Ureter (tissue), 1 donor: Measurements from ENCODE around the gene MEIKIN. TPM values are rescaled to one million over a fixed set of nuclear protein-coding genes. Genes with fewer than 3 reads are reported as not detected.

Source experiments
- DNase-seq: peaks from one replicate; pipeline ENCODE4 v3.0.0-alpha.2; 2020; ENCODE audit warnings: low spot score
- total RNA-seq: library from RNA; stranded (reverse); gene quantifications from one replicate; pipeline ENCODE4 v1.2.4, GENCODE V29; 2023
- donor health status: DM: yes; HTN: yes; CAD: no.

The MEIKIN gene, protein sequence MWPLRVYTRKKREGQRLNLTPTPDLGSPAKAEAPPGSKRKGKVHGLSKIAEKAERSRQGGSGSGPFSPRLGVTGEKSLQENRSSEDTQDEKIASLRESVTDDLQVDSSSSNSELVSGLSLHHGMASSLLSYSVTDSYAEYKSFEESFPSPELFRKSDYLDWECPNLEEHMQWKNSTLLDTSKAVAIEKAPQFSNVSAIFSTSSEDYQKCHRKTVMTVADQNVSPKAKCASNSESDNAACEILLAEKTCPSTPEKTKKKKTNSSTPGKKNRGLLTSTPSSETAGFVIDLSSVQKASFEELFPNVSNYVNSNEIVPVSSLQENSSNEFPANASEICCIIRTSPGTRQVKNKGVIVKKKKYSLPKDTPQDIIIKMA
- total RNA-seq: not detected

DNA sequence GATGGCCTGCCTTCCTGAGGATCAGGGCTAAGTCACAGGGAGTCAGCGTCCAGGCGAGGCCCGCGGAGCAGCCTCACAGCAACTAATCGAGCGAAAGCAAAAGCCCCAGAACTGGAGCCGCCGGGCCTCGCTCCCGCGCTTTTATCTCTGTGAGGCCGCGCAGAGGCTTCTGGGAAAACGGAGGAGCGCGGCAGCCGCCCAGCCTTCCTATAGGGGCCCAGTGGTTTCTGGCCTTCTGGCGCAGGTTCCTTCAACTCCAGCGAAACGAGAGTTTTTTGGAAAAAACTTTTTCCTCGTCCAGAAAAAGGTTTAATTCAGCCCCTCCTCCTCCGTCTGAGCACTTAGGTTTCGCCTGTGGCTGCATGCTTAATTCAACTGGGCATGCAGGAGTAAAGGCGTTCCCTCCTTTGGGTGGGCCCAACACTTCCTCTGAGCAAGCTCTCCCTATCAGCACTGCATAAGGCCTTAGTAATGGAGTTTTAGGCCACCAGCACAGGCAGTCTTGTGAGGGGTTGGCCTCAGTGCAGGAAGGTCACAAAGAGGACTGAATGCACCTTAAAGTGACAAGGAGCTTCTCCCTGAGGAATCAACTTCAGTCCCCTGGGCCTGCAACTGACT lies at the start of gene MEIKIN:
Gene MEIKIN, minus strand, starts transcription at position 113 of the 618 bp plus-strand sequence. CDS start 158 bp downstream, outside the sequence.
- DNase-seq: no peak

DNA sequence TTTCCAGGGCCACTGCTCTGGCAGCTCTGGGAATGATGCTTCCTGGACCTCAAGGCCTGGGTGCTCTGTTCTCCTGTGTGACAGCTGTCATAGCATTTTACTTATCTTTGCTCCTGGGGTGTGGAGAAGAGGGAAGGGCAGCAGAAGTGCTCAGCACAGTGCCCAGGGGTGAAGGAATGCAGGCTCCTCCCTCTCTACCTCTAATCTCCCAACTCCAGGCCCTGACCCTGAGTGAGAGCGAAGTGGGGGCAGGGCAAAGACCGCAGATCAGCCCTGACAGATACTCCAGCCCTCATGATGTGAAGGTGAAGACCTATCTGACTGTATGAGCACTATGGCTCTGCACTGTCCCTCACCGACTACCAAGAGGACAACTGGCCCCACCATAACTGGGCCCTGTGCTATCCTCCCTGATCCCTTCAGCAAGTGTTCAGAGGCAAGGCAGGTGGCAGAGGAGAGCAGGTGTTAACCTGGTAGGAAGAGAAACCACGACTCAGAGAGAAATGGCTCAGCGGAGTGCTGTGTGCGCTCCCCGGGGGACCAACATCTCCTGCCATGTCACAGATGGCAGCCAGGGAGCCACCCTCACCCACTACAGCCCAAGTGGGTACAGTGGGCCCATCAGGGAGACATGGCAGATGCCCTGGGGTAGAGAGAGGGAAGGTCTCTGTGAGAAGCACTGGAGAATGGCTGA lies 49.2 kb upstream of the MEIKIN start:
- no peak for DNase-seq

DNA sequence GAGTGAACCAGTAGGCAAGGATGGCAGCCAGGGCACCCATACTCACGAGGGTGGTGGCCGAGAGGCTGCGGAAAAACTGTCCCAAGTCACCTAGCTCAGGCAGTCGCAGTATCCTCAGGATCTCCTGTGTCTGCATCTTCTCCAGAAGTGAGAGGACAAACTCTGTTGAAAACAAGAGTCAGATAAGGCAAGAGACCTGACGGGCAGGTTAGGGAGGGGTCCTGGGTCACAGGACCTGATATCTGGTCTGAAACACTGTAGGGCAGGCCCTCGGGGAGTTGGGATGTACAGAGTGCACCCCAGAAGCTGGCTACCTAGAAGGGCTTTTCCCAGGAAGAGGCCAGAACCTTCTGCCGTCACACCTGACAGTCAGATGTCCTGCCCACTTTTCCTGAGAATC lies 48.6 kb upstream of the MEIKIN start:
- DNase-seq: no peak

DNA sequence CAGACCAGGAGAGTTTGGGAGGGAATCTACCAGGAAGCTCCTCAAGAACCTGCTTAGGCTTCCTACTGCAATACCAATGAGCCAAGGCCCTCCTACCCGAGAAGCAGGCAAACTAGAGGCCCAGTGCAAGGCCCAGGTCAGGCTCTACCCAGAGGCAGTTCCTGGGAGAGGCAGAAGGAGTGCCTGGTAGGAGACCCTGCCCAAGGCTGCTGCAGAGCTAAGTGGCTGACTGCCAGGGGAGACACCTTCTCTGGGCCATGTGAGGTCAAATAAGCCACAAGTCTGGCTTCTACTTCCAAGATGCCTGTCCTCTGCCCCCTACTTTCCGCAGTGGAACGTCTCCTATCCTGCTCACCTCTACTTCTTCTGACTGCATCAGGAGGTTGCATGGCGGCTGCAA lies 48.2 kb upstream of the MEIKIN start:
- no peak for DNase-seq

DNA sequence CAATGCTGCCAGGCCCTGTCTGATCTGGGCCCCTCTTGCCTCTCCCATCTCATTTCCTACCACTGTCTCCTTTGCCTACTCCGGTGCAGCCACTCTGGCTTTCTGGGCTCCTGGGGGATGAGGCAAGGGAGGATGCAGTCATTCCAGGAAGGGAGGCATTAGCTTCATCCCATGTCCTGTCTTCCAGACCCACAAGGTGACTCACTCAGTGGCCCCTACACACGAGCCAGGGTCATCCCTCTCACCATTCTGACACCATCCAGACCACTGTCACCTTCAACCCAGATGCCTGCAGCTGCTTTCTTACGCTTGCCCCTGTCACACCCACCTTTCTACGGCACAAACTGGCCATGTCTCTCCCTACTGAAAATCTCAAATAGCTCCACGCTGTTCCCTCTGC lies 46.9 kb upstream of the MEIKIN start:
- DNase-seq: no peak

DNA sequence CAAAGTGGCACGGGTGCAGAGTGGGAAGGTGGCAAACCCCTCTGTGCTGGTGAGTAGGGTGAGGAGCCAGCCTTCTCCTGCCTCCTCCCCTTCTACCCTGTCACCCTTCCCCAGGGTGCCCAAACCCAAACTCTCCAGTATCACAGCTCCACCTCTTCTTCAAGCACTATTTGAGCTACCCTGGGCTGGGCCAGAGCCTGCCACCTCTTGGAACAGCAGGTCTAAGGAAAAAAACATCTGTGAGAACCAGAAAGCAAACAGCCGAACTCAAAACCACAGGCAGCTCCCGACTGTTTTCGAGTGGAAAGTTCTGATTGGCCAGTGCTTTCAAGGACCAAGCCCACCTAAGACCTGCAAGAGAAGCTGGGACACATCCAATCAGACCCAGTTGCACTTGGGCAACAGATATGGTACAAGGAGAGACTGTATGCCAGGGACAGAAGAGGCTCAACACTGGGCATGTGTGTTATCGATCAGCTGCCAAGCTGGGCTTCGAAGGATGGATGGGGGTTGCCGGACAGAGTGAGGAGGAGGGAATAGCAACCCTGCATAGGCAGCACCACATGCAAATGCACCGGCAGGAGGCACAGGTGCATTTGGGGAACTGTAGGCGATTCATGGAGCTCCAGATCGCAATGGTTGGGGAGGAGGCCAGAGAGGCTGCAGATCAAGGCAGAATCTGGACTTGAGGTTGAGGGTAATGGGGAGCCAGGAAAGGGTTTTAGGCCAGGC lies 46.3 kb upstream of the MEIKIN start:
- DNase-seq: no peak

DNA sequence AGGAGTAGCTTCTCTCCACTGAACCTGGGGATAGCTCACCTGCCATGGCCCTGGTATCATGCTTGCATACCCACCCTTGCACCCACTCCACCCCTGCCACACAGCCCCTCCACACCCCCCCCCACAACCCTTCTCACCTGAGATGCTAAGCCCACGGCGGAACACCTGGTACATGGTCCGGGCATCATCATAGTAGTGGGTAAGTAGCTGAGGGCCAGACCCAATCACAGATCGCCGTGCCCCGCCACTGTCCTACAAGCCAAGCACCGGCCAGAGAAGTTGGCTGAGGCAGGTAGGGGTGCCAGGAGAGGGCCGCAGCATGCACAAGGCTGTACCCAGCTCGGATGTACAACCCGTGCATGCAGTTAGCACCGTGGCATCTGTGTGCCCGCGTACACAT lies 45.3 kb upstream of the MEIKIN start:
- no peak for DNase-seq

DNA sequence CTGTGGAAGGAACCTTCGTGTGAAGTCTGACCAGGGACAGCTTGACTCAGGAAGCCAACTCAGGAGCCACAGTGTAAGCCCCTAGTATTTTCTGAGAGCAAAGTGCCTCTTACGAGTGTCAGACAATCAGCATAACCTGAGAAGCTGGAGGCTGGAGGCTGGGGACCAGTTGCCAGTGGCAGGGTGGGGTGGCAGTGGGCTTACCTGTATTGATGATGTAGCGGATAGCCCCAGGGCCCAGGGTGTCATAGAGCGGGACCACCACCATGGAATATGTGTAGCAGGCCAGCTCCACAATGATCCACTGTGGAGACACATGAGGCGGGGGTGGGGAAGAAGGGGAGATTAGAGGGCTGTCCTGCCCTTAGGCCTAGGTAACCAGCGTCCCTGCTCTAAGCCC lies 43.1 kb upstream of the MEIKIN start:
- DNase-seq: no peak

DNA sequence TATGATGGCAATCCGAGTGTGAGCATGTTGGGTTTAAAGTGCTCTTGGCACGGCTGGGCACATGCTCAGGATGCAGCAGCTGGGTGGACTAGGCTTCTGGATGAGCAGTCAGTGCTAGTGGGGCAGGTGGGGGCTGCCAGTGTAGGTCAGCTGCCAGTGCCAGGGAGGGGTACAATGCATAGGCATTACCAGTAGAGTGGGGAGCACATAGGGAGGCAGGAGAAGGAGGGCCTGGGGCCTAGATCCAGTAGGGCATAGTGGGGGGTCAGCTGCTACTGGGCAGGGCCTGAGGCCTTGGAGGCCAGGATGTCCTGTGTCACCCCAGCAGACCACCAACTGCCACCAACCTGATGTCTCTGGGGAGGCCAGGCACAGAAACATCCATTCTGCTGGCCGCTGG lies 41.8 kb upstream of the MEIKIN start:
- no peak for DNase-seq

DNA sequence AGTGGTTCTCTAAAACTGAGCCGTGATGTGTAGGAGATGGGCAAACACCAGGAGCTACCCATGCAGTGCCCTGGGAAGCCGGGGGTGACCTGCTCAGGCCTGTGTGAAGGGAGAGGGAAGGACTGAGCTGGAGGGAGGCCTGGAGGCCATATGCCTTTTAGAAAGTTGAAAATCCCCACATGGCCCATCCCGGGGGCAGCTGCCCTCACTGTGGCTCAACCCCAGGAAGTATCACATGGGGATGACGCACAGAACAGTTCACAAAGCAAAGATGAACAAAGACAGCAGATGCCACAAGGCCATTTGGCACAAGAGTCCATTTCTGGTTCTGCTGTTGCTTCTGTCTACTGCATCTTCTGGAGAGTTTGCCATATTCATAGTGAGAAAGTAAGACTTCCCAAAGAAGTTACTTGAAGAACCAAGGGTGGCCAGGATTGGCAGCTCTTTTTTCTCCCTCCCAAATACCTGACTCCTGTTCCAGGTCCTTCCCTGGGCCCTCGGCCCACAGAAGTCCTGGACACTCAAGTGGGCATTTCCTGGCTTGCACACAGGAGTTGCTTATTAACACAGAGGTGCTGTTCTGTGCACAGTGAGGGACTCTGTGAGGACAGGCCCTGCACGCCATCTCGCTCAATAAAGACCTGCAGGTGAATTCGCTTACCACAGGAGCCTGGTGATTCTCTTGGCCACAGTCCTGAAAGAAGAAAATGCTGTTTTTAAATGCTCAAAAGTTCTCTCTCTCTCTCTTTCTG lies 40.9 kb upstream of the MEIKIN start:
- no peak for DNase-seq

DNA sequence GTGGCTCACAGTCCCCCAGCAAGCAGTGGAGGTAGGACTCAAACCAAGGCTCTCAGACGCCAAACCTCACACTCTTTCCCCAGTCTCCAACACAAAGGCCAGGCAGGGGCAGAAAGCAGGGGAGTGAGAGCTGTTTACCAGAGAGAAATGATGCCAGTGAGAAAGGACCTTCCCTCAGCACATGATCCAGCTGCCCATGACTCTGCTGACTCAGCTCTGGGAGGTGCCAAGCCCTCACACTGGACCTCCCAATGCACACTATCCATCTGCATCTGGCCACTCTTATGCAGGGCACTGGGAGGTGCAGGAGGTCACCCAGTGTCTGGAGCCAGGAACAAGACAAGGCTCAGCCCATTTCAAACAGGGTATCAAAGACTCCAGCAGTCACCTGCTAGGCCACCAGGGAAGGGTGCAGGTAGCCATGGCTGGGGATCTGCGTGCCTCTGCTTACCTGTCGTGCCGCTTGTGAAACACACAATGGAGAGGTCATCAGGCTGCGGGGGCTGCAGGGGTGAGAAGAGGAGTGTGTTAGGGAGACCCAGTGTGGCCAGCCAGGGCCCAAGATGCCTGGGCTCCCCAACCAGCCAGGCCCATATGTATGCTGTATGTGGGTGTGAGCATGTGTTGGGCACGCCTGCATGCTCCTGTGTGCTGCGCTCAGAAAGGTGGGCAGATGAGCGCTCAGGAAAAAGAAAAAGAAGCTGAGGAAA lies 39.6 kb upstream of the MEIKIN start:
- DNase-seq: no peak

DNA sequence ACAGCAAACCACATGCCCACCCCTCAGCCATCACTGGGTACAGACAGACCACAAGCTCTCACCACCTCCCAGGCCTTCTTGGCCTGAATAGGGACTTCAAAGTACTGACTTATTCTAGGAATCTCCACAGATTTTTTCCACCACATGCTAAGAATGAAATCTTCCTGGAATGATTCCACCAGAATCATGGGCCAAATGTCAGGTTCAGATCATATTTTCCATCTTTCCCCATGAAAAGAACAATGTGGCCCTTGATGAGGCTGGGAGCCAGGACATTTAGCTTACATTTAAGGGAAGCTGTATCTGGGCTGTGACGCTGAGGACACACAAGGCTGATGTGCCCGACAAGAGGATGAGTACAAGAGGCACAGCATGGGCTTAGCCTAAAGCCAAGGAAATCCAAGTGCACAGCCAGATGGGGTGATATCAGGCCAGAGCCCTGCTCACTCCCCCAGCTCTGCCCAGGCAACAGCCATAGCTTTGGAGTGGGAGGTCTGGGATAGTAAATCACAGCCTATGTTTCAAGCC lies 37.8 kb upstream of the MEIKIN start:
- no peak for DNase-seq

DNA sequence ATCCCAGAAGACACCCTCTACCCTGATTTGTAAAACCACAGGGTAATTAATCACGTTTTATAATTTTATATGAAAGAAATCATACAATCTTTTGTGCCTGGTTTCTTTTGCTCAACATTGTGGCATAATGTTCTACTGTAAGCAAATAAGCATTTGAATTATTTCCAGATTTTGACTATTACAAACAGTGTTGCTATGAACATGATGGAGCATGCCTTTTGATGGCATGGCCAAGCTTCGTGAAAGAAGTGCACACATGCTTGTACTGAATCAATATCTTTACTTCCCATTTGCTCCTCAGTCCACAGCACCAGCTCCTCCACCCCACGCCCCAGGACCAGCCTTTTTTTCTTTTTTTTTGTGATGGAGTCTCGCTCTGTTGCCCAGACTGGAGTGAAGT lies 36.1 kb upstream of the MEIKIN start:
- DNase-seq: no peak

DNA sequence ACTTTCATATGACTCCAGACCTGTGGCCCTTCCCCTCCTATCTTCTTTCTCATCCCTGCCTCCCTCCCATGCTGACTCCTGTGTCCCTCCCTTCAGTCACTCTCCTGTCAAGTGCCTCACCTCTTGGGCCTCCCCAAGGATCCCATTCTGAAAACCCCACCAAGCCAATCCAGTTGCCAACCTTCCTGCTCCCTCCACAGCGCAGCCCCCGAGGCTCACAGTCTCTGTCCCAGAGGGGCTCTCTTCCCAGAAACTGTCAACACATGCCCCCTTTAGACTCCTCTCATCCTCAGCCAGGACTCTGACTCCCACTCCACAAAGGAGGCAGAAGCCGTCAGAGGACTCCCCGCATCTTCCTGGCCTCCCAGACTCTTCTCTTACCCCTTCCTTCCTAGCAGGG lies 35.2 kb upstream of the MEIKIN start:
- no peak for DNase-seq

DNA sequence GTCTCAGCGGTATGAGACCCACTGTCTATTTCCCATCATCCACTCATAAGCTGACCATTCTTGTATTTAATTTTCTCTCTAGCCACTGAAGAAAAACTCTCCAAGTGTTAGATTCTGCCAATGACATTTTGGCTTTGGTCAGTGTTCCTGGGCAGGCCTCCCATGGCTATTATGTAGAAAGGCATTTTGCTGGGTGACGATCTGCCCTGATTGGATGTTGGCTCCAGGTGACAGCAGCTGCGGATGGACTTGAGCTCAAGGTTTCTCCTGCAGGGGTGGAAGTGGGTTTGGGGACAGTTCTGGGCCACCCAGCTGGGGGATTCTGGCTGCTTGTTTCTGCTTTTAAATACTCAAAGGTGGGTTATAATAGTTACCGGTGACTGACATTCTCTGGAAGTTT lies 34.4 kb upstream of the MEIKIN start:
- DNase-seq: no peak

DNA sequence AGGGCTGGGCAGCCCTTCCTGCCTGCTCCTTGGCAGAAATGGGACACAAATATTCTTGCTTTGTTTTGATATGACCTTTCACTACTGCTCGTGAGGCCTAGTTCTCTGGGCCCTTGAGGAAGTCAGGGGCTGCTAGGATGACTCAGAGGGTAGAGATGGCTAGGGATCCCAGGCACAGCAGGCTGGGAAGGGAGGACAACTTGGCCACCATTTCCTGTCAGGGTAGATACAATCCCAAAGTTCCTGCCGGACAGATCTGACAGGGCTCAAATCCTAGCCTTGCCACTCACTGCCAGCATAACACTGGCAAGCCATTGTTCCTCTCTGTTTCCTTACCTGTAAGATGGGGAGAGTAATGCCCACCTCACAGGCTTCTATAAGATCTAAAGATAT lies 31.7 kb upstream of the MEIKIN start:
- DNase-seq: no peak

DNA sequence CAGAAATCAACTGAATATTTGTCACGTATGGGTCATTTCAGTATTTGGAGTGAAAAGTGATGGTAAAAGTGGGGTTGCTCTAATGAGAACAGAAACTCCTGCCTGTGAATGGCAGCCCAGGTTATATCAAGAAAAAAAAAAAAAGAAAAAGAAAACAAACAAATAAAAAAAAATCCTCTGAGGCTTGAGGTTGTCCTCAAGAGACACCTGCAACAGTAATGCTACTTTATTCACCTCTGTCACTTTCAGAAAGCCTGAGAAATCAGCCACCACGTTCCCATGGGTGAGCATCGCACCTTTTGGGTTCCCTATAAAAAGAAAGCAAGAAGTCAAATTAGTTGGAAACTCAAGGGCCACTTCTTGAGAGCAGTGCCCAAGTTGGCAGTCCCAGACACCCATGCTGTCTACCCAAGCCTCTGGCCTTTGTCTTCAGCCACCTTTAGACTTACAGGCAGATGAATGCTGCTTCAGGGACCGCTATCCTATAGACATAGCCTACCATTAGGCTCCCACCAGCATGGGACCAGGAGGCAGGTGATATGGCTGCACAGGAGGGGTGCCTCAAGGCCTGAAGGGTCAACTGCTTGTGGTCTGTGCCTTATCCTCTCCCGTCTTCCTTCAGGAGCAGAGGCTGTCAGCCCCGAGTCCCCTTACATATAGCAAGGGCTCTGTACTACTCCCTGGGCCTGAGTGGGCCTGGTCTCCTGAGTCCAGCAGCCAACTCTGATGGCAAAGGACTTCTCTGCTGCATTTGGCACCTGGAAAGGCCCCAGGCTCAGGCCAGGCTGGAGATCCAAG lies 31.1 kb upstream of the MEIKIN start:
- peak; percentile 23 for DNase-seq

DNA sequence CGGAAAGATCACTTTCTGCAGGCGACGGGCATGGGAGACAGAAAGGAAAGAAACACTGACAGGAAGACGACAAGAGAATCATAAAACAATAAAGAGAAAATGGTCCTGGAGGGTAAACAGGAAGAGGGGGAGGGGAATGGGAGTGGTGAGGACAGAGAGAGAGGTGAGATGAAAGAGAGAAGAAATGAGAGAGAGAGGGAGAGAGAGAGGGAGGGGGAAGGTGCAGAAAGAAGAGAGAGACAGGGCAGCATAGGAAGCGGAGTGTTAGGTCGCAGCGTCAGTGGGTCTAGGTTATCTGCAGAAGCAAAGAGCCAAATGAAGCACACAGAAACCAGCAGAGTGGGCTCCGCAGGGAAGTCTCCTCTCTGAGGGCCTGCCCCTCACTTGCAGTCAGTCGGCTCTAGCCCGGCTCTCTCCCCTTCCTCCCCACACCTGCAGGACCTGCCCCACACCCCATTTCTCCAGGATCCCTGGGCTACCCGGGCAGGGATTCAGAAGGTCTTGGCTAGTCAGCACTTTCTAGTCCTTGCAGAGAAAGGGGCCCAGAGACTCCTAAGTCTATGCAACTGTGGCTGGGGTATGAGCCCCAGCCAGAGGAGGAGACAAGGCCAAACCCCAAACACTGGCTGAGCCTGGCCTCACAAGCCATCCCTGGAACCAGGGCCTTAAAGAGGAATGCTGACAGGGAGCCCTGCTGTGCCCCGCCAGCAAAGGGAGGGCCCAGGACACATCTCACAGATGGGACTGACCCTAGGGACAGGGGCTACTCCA lies 29.7 kb upstream of the MEIKIN start:
- DNase-seq: peak; percentile 19

DNA sequence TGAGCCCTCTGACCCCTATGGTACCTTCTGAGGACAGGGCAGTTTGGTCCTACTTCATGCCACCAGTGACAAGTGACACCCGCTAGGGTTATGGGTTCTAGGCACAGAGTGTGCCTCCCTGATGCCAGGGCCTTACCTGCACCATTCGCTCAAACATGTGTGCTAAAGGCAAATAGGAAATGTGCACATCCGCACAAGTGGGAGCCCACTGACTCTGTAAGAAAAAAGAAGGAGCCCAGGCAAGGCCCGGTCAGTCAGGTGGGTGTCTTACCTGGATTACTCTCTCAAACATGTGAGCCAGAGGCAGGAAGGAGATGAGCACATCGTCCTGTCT lies 29.1 kb upstream of the MEIKIN start:
- peak; percentile 26 for DNase-seq
